Stimulated activated CD8-positive, alpha-beta memory T cell treated with anti-CD3 and anti-CD28 coated beads, Interleukin-2, amount 100 ng/mL, for 1 hour (primary cell): ENCODE results near the gene CXXC4.

Experiments
- DNase-seq, 2 donors: peaks; one replicate each; pipeline ENCODE4 v3.0.0-alpha.2; 2020; ENCODE audit warnings: low read depth in 2 of 2

Gene CXXC4

DNA sequence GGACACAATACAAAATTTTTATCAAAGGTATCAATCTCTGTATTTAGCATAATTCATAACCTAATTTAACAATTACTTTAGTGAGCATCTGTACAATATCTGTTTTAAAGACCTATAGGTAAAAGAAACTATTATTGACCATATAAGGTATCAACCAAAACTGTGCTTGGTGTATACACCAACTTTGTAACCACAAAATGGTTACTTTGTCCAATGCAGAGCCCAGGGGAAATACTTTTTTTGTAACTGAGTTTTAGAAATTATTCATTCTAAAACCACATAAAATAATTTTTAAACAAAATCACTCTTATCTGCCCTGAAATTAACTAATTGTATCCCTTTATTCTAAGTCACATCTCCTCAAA lies 5.0 kb downstream of the CXXC4 start:
- no peak for DNase-seq

DNA sequence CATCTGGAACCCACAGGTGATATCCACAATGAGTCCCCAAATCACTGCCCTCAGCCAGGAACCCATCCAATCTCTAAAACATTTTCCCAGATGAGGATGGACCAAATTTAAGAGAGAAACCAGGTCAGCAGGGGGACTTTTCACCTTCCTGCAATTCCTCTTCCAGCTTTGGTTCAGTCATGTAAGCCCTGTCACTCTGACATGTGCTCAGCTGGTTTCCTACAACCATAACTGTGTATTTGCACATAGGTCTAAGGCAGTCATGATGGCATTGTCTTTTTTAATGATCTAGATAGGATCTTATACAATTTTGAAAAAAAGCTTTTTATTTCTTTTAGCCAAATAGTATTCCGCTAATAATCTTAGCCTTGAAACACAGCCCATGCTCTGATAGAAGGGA lies 6.5 kb downstream of the CXXC4 start:
- no peak for DNase-seq

DNA sequence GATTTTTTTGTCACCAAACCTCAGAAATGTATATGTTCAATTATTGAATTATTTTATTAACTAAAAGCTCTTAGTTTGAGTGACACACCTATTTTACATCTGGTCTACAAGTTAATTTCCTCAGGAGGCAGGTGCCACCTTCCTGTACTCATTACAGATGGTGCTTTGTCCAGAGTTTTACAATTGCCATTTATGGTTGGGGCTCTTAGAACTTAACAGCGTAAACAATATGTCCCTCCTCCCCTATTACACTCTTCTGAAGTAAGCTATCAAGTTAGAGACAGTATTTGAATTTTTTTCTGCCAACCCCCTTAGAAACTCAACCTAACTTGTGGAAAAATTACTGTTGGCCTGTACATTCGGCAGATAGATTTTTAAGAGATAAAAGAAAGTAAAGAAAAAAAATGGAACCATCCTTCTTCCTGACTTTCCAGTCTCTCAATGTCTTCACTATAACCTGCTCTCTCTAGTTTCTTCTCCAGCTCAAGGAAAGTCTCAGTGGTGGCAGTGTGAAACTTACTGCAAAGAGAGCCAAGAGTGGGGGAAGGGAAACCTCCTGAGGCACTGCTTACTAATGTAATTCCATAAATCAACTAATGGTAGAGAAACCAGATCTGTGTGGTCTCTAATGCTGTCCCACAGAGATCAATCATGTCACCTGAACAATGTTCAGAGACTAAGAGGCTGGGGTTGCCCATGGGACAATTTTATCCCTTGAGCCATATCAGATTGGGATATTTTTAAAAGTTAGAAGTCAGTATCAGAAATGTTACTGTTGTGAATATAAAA lies 7.8 kb downstream of the CXXC4 start:
- DNase-seq = no peak

DNA sequence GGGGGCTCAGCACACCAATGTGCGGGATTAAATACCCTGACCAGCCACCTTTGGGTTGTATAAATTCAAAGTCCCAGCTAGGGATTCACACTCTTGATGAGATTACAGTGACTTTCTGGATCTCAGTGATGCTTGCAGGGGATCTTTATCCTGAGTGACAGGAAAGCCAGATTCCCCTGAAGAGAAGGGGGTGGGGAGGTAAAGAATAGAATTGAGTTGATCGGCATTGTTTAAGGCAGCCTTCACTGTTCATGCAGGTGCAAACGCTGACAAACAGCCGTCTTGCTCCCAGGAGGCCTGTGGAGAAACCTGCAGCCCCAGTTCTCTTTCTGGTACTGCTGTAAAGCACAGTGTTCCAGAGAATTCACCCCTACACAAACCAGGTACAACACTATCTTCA lies 19.0 kb downstream of the CXXC4 start:
- no peak for DNase-seq

DNA sequence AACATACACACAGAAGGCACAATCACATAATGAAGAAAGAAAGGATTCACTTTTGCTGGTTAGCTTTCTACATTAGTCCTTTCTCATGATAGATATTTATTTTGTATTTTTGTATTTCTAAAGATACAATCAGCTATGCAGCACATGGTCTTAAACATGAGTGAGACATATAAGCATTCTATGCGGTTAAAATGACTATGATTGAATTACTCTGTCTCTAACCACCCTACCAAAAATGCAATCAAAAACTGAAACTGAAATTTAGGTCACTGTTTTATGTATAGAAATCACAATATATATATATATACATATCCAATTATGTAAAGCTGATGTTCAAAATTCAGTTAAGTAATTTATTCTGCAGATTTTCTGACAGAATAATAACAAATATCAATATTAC lies 21.9 kb downstream of the CXXC4 start:
- DNase-seq = no peak

DNA sequence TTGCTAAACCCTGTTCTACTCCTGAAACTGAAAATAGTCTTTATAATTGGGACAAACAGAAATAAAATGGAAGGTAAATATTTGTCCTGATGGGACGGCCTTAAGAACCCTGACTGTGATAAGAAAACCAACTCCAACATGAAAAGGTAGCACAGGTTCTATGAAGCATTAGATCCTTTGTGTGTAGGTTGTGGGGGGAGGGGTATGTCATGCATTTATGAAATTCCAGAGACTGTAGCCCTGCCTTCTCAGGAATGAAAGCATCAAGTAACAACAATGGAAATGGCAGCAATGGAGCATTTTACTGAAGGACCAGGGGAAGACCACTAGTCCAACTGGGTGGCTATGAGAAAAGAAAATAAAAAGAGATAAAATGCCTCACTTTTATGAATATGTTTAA lies 23.9 kb downstream of the CXXC4 start:
- no peak for DNase-seq

DNA sequence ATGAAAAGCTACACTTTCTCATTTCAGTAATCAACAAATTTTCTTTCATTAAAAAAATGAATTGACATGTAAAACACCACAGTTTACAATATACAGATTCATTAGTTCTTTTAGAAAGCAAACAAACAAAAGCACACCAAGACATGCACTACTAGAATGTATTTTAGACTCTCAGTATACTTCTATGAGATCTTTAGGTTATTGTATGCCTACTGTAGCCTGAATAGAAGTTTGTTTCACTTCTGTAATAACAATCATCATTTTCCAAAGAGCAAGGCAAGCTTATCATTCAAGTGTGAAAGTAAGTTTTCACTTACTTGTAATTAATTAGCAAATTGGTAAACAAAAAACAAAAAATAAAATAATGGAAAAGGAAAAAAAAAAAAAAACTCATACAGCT lies 24.9 kb downstream of the CXXC4 start:
- DNase-seq = no peak

DNA sequence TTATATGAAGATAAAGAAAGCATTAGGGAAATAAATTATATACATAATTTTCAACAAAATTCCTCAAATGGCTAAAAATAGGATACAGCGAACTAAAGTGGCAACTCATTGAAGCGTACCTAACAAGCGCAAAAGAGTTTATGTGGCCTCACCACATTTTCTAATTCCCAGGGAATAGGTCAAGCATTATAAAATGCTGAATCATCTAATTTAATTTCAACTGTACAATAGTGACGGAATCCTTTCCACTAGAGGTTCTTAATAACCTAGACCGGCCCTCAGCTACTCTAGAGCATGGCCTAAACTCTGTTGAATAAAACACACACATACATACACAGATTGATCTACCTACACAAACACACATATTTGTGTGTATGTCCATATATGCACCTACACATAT lies 29.1 kb downstream of the CXXC4 start:
- no peak for DNase-seq

DNA sequence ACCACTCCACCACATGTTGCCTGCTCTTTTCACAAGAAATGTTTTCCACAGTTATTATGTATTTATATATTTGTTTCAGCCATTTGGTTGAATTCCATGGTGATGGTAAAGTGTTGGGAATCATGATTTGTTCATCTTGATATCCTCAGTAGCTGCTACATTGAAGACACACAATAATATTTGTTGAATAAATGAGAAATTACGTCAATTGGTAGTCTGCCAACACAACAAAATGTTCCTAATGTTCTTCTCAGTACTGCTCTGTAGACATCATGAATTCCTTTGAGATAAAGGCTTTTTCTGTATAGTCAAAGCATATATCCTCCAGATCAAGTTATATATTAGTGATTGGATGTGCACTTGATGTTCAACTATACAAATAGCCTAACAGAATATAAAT lies 29.5 kb downstream of the CXXC4 start:
- DNase-seq = no peak

DNA sequence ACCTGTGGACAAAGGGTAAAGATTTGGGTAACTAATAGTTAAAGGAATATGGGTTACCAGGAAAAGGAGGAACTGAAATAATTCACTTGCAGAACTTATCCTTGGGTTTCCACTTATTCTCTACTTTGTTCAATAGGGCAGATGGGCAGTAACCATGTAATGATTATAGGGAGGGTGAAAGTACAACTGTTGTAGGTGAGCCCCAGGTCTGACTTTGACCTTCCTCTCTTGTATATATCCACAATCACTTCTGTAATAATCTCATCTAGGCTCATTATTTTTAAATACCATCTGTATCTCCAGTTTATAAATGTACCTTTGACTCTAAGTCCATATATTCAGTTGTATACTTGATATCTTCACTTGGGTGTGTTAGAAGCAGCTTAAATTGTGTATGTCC lies 32.1 kb downstream of the CXXC4 start:
- DNase-seq = no peak

DNA sequence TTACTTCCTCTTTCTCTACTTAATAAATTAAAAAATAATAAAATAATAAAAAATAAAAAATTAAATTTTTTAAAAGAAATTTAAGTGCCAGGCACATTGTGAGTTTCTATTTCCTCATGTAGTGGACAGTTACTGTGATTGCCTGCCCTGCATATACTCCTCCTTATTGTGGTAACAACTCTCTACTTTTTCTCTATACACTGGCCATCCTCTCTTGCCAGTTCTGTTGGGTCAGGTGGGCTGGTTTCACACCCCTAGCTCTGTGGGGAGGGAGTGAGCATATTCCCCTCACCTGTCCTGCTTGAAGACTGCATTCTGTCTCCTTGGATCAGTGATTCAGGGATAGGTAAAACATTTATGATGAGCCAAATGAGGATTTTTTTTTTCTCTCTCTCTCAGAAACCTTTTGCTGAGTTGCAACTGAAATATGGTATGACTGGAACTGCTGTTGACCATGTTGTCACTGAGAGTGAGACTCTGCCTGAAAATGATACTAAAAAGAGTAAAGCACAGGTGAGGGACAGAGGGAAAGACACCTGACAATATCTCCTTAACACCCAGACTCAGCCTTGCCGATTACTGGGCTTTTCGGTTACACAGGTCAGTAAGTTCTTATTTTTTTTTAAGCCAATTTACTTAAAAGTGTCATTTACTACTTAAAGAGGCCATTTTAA lies 37.2 kb downstream of the CXXC4 start:
- no peak for DNase-seq

DNA sequence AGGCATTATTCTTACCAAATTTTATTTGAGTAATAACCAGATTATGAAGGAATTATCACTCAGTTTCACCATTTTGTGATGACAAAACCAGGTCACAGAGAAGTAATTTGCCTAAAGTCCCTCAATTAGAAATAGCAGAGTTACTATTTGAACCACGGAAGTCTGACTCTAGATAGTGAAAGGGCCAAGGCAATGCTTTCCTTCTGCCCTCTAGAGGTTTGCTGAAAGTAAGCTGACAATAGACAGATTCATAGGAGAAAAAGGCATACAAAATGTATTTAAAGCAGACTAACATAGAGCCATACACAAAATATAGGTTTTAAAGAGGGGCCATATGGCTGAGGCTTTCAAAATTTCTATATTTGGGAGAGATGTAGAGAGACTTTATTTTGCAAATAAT lies 43.1 kb downstream of the CXXC4 start:
- DNase-seq = no peak

DNA sequence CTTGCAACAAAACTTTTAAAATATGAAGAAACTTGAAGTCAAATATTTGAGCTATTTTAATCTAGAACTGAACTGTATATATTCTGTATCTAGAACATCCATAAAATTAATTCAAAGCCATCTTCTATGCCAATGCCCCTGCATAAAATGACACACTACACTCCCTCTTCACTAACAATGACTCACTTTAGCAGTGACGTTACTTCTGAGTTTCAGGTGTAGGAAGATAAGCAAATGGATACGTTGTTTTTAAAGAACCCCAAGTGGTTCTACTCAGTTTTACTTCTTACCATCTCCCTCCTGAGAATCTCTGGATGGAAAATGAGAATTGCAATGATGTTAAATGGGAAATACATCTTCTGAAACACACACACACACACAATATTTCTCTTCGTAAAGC lies 45.2 kb downstream of the CXXC4 start:
- no peak for DNase-seq

DNA sequence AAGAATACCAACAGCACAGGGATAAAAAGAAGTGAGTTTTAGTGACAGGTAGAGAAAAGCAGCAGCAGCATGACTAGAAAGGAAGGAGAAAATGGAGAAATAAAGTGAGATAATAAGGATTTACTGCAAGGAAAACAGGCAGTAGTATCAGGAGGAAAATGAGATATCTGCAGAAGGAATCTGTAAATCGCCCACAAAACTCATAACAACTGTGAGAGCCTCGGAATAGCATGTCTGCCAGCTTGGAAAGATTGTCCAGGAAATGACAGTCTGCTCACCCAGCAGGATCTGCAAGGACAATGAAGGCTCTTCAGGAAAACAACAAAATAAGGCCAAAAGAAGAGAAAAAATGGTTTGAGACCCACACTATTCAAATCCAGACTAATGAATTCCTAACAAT lies 47.4 kb downstream of the CXXC4 start:
- DNase-seq = no peak

DNA sequence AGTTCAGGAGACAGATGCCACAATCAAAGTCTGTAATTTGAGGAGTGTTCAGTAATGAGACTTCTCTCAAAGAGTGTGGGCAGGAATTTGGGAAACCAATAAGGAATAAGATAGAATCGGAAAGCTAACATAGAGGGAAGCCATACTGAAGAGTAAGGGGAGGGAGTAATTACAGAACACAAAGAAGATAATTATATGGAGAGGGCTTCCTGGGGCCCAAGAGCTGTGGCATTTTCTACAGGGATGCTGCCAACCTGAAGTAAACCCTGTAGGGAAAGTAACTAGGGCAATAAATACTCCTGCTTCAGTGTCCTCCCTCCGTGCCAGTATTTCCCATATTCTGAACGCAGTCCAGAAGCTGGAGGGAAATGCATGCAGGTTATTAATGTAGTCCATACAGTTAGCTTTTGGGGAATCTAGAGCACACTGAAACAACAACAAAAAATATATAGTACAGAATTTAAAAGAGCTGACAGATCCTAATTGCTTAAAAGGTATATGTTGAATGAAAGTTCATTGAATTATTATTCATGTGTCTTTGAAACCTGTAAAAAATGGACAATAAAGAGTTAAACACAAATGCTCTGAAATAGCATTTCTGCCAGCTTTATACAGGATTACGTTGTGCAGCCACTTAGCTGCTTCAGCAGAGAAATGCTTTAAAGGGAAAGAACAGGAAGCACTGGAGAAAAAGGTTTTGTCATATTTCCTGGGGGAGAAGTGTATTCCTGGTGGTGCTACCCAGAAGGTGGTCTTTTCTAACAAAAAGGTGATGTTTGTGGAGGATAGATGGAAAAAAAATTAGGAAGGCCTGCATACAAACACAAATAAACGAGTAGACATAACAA lies 48.0 kb downstream of the CXXC4 start:
- no peak for DNase-seq

DNA sequence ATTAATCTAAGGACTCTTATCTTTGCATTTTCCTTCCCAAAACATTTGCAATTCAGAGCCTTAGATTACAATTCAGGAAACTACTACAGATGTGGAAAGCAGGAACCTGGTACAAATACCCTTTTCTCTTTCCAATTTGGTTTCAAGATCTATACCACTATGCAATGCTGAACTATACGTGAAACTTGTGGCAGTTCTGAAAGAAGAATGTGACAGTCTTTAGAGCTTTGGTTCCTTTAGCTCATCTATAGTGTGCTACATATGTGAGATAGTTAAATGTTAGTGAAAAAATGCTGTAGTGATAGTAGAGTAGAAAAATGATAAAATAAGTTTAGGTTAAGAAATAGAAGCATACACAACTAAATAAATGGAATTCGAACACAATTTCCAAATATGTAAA lies 50.0 kb downstream of the CXXC4 start:
- no peak for DNase-seq

DNA sequence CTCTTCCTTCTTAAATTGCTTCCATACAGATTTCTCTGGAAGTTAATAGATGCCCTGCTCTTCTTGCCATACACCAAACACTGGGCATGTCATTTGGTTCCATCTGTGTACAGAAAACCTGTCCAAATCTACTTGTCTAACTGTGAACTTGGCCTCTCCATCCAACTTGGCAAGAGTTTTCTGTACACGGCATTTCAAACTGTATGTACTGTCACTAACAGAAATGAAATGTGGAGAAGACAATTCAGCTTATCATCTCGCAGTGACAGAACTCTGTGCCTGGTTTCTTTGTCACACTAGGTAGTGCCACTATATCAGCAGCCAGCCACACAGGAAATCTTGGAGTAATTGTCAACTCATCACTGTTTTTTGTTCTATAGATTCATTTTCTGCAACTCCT lies 58.2 kb downstream of the CXXC4 start:
- no peak for DNase-seq

DNA sequence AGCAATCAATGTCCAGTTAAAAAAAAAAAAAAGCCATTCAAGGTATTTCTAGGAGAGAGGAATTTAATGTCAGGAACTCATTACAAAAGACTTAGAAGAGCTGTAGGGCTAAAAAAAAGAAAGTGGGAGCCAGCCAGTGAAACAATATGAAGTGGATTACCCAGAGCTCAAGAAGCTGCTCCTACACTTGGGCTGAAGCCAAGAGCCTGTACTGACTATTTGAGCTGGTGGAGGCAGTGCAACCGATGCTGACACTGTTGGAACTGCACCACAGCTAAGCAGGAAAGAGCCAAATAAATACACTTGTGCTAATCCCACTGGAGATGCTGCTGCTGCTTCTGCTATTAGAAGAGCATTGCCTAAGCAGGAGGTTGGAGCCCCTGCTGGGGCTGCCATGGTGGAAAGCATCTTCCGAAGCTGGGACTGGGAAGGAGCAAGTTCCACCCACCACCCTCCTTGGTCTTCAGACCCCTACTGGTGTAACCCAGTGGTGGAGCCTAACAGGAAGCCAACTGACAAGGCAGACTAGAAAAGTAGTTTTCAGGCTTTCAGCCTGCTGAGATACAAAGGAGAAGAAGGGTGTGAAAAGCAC lies 65.4 kb downstream of the CXXC4 start:
- DNase-seq = no peak

DNA sequence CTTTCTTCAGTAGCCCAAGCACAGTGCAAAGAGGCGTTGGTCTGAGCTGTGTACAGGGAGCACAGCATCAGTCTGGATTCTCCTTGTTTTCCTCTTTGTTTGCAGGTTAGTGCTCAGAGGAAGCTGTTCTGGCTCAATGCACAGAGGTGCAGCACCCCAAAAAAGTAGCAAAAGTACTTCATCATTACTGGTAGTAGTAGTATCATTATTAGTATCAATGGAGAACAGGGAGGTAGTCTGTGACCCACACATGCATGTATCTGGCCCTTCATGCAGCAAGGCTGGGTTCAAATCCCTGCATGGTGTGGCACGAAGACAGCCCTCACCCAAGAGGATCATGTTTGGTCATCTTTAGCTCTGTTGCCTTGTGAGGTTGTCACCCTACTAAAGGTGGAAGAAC lies 68.7 kb downstream of the CXXC4 start:
- DNase-seq = no peak

DNA sequence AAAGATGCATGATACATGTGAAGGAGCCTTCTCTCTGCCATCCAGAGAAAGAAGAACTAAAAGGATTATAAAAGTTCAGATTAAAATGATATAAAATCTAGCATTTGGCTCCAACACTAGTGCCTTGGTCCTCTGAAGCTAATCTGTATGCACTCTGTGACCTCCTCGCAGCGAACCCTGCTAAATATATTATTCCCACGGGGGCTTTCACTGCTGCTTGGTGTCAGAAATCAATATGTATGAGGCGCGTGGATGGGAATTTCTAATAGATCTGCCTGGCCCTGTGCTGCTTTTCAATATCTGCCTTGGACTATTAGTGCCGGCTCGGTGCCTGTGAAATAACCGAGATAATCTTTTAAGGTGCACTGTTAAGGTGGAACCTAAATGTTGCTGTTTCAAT lies 69.7 kb downstream of the CXXC4 start:
- no peak for DNase-seq

DNA sequence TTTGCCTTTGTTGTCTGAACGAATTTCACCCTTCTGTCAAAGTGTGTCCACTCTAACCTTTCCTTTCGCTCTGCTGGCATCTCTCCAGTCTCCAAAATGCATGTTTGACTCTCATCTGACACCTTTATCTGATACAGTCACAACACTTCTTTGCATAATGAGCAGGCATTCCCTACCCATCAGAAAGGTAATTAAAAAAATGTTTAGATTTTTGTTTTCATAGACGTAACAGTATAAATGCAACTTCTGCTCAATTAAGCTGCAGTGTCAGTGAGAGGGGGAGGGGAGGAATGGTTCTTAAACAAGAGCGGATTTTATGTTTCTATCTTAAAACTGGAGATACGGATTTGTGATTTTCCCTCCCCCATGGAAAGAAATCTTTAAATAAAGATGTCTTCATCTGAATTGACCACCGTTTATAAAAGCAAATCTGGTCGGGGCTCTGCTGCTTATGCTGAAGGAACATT lies 70.2 kb downstream of the CXXC4 start:
- DNase-seq = no peak

DNA sequence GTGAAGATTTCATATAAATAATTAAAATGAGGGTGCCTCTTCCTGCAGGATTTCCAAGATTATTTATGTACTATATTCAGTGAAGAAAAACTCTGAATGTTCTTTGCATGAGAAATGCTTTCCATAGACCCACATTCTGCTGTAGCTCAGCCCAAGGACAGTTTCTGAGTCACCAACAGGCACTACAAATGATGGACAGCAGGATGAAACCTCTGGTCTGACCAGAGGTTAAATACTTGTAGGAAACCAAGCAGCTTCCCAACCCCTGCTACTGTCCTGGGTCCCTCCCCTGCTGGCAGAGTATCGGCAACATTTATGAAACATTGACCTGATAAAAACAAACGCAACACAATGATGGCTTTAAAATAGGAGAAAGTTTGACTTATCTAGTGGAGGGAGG lies 73.1 kb downstream of the CXXC4 start:
- DNase-seq = no peak
